ENCODE measurements around the gene EPN2. TPM values are rescaled to one million over a fixed set of nuclear protein-coding genes. Genes with fewer than 3 reads are reported as not detected.

Gene EPN2
- total RNA-seq, 1 experiment from 2014 or later = 57.8 TPM

GRCh38 chr17:19328441-19329061 lies 91.4 kb downstream of the EPN2 start:
- Histone ChIP-seq H3K27ac (ENCODE audit: insufficient read length, low read depth, low read length) (no peak overlapping the region), H3K27me3 (ENCODE audit: insufficient read depth, low read length) (no peaks in the 10 kb centered on the region), H3K14ac (ENCODE audit: insufficient read depth, low read length) (no peak overlapping the region; the same call in 1 of the 2 replicates), H3K56ac (ENCODE audit: insufficient read length, low read depth, low read length) (no peak overlapping the region), H3K4me2 (ENCODE audit: insufficient read depth, insufficient read length, low read length) (no peak overlapping the region), H3K9me3 (ENCODE audit: control insufficient read depth, low read depth, low read length) (no peaks in the 10 kb centered on the region), H4K5ac (ENCODE audit: insufficient read length, low read depth, low read length) (no peak overlapping the region), H3T11ph (ENCODE audit: low read length) (no peak overlapping the region), H2BK120ac (ENCODE audit: low read depth, low read length, poor library complexity, severe bottlenecking) (no peak overlapping the region), H3K4me1 (ENCODE audit: insufficient read depth, low read length) (no peaks in the 10 kb centered on the region), H3K9ac (ENCODE audit: extremely low read depth, insufficient read length, low read length) (no peak overlapping the region), H3K4ac (ENCODE audit: low read depth, low read length) (no peak overlapping the region), H4K91ac (ENCODE audit: insufficient read length, low read depth, low read length) (no peak overlapping the region), H3K23ac (ENCODE audit: insufficient read length, low read depth, low read length) (no peak overlapping the region), H2AFZ (ENCODE audit: low read length) (no peak overlapping the region), H4K8ac (replicated peaks; ENCODE audit: insufficient read length, low read depth, low read length) (no peak overlapping the region), H2BK20ac (ENCODE audit: low read depth, low read length, poor library complexity, severe bottlenecking) (no peak overlapping the region), H2AK5ac (ENCODE audit: insufficient read length, low read length) (no peak overlapping the region), H3K79me2 (ENCODE audit: insufficient read depth, low read length) (no peaks in the 10 kb centered on the region), H3K18ac (ENCODE audit: insufficient read length, low read depth, low read length) (no peak overlapping the region), H2BK12ac (ENCODE audit: insufficient read length, low read depth, low read length) (no peak overlapping the region), H2BK15ac (ENCODE audit: low read depth, low read length) (no peak overlapping the region), H3K79me1 (ENCODE audit: insufficient read depth, low read depth, low read length, poor library complexity, severe bottlenecking) (no peaks in the 10 kb centered on the region), H4K20me1 (ENCODE audit: control insufficient read depth, insufficient read depth, insufficient read length) (no peaks in the 10 kb centered on the region), H2BK5ac (ENCODE audit: insufficient read length, low read length) (no peak overlapping the region), H3K23me2 (ENCODE audit: insufficient read length, low read depth, low read length, poor library complexity, severe bottlenecking) (no peaks in the 10 kb centered on the region)
- Mint-ChIP-seq H3K9me3 (peaks cover 17 to 19% of the 10 kb centered on the region in 2 experiments), H3K4me3 (no peak overlapping the region), H3K27me3 (ENCODE audit: low read depth) (no peaks in the 10 kb centered on the region), H3K27ac (no peak overlapping the region), H3K4me1 (peaks cover 2 to 24% of the 10 kb centered on the region in 2 experiments), H3K36me3 (ENCODE audit: insufficient read depth in 1 of 3, low read depth in 3 of 3) (peaks cover 27 to 58% (median 56%) of the 10 kb centered on the region in 3 experiments; a peak in 6 of 7 replicates)
- TF ChIP-seq, protein P1, sequence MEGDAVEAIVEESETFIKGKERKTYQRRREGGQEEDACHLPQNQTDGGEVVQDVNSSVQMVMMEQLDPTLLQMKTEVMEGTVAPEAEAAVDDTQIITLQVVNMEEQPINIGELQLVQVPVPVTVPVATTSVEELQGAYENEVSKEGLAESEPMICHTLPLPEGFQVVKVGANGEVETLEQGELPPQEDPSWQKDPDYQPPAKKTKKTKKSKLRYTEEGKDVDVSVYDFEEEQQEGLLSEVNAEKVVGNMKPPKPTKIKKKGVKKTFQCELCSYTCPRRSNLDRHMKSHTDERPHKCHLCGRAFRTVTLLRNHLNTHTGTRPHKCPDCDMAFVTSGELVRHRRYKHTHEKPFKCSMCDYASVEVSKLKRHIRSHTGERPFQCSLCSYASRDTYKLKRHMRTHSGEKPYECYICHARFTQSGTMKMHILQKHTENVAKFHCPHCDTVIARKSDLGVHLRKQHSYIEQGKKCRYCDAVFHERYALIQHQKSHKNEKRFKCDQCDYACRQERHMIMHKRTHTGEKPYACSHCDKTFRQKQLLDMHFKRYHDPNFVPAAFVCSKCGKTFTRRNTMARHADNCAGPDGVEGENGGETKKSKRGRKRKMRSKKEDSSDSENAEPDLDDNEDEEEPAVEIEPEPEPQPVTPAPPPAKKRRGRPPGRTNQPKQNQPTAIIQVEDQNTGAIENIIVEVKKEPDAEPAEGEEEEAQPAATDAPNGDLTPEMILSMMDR (conservative IDR thresholded peaks at IDR 0.05) = no peak
- WGBS (ENCODE audit: extremely low coverage, insufficient read length, low lambda C conversion rate) = no CpG with 5 or more reads among the region's 10 CpGs
- no peak for DNase-seq

Measured in H9 (cell line).